Raji (cell line): Measurements from ENCODE around the gene ARHGAP12.

Experiments used
- POLR2A ChIP-seq: IDR thresholded peaks from 2 replicates; pipeline ENCODE4 v1.6.1; 2011; ENCODE audit warnings: low read depth, low read length, control low read depth; ENCODE audit not compliant: insufficient read depth

Gene ARHGAP12

DNA sequence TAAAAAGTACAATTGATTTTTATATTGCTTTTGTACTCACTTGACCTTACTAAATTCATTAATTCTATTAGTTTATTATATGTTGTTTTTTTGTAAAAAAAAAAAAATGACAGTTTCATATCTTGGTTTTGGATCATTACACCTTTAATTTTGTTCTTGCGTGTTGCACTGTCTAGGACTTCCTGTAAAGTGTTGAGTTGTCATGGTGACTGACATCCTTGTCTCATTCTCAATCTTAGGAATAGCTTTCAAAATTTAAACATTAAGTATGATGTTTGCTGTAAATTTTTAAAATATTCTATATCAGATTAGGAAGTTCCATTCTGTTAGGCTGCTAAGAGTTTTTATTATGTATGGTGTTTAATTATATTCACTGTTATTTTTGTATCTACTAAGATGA, 139.1 kb downstream of the ARHGAP12 start:
- TF ChIP-seq POLR2A: no peak

DNA sequence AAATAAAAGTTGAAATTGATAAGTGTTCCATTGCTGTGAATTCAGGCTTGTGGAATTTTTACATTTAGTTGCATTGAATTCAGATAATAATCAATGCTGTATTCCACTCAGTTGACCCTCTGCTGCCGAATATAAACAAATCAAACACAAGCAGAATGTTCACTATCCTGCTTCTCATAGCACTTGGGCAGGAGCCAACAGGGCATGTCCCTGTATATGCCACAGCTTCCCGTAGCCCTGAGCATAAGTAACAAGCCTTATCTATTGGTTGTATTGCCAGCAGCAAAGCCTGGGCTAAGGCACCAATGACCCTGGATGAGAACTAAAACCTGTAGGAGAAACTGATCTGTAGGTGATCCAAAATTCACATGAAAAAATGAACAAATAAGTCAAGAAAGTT, 145.9 kb downstream of the ARHGAP12 start:
- no peak for TF ChIP-seq POLR2A

DNA sequence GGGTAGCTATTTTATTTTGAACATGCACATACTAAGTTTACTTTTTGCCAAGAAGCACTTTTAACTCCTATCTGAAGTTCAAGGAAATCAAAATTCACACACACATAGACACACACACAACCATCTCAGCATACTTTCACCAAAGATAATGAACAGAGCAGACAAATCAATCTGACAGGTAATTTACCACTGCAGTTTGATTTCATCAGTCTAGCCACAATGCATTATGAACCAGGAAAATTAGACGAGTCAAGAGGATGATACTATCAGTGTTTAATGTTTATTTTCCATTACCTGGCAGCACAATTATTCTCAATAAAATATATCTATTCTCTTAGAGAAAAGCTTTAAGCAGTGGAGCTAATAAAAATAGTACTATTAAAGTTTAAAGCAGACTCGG, 147.9 kb downstream of the ARHGAP12 start:
- no peak for TF ChIP-seq POLR2A

DNA sequence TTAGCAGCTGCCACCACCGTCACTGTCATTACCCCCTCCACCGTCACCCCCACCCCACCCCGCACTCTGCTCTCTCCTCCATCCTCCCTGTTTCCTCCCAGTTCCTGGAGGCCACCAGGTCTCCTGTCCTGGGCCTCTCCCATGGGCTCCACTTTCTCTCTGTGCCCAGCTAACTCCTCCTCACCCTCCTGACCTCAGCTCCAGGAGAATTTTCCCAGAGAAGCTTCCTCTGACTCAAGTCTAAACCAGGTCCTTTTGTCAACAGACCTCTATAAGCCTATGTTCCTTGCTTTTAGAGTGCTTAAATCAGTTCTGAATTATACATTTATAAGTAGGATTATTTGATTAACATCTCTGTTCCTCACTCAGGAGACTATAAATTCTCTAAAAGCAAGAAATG, 150.0 kb downstream of the ARHGAP12 start:
- no peak for TF ChIP-seq POLR2A

DNA sequence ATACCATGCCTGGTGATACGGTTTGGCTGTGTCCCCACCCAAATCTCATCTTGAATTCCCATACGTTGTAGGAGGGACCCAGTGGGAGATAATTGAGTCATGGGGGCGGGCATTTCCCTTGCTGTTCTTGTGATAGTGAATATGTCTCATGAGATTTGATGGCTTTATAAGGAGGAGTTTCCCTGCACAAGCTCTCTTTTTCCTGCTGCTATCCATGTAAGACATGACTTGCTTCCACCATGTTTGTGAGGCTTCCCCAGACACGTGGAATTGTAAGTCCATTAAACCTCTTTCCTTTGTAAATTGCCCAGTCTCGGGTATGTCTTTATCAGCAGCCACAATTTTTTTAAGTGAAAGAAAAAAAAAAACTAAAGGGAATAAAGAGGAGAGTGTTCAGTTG, 152.5 kb downstream of the ARHGAP12 start:
- no peak for TF ChIP-seq POLR2A

DNA sequence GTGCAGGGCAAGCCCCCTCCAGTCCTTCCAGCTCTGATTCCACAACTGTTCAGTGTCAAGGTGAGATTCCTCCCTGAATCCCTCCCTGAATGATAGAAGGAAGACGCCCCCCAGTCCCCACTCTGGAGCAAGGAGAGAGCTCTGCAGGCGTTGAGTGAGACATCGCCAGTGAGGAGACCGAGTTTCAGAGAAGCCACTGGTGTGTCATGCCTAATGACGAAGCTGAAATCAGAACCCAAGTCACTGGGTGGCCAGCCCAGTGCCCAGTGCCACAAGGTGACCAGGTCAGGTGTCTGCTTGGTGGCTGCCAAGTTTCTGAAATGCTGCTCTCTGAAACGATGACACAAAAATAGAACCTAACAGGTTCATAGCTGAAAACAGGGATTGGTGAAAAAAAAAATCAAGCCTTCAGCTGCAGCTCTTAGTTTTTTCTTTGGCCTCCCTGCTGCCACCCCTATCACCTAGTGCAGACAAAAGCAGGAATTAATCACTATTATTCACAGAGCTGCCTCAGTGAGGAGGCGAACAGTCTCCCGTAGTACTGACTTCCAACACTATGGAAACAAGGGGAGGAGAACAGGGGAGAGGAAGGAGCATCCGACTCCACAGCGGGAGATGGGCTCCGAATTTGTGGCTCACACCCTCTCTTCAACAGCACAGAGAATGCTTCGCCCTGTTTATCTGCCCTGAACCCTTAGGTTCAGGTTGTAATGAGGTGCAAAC, 153.5 kb downstream of the ARHGAP12 start:
- no peak for TF ChIP-seq POLR2A

DNA sequence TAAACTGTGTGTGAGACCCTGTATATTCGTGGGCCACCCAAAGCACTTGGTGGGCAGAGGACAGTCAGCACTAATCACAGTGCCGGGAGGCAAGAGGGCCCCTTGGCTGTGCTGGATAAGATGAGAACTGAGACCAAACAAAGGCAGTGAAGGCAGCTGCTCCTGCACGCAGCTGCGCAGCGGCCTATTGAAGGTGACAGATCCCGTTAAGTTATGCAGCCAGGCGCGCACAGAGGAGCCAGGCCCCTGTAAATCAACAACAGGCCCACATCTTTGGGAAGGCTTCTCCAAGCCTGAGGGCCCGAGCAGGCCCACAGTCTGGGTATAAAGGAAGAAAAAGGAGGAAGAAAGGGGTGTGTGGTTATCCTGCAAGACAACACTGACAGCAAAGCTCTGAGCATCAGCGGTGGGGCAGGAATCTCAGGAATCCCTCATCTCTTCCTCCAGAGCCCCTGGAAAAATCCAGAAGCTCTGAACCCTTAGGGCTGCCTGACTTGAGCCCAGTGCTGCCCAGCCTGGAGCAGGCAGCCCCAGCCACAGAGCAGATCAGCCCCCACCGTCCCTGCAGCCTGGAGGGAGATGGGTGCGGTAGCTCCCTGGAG, 154.2 kb downstream of the ARHGAP12 start:
- no peak for TF ChIP-seq POLR2A

DNA sequence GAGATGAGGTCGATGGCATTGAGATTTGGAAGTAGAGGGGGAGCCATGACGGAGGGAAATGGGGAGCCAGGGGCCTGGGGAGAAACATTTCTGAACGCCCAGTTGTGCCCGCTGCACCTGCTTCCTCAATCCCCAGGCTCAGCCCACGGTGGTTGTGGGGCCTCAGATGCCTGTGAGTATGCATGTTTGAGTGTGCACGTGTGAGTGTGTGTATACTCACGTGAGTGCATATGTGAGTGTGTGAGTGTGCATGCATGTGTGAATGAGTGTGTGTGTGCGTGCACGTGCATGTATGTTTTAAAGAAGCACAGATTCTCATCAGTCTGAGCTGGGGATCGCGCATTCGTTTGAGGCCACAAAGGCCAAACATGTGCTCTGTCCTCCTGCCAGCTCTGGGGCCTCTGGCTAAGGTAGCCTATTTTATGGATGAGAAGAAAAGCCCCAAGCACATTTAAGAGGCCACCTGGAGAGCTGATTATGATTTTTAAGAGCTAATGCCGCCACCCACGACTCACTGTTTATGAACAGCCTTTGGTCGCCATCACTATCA, 154.8 kb downstream of the ARHGAP12 start:
- TF ChIP-seq POLR2A: no peak

DNA sequence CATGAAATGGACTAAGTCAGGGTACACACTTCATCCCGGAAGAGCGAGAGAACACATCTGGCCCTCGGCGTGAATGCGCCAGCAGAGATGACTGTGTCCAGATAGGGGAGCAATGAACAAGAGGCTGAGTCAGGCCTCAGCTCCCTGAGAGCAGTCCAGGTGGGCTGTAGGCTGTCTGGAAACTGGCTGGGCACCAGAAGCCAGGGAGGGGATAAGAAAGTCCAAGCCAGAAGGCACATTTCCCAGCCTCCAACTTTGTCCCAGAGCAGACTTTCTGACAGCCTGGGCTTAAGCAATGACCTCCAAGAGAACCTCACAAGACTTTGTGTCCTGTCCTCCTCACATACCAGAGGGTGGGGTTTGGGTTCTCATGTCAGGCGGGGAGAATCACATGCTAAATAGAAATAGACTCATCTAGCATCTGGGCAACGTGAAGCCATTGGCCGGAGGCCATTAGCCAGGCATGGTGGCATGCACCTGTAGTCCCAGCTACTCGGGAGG, 157.2 kb downstream of the ARHGAP12 start:
- no peak for TF ChIP-seq POLR2A

DNA sequence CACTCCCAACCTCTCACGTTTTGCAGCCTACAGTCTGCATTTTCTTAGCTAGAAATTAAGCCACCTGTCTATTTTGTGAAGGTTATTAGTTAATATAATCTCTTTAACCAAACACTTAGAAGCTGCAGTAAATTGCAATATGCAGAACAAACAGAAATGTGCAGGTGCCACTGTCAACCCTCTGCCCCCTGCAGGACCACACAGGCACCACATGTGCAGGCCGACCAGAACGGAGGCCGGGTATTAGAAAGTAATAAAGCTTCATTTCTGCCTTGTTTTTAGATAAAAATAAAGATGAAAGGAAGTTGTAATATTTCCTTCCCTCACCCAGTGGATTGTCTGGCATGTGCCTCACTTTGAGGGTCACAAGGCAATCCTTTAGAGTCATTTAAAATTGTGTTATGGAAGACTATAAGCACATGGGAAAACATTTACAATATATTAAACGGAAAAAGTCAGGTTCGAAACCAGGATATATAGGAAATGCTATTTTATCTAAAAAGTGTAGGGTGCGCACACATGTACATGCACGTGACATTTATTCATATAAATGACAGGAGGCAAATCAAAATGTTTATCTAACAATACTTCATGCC, 158.2 kb downstream of the ARHGAP12 start:
- no peak for TF ChIP-seq POLR2A

DNA sequence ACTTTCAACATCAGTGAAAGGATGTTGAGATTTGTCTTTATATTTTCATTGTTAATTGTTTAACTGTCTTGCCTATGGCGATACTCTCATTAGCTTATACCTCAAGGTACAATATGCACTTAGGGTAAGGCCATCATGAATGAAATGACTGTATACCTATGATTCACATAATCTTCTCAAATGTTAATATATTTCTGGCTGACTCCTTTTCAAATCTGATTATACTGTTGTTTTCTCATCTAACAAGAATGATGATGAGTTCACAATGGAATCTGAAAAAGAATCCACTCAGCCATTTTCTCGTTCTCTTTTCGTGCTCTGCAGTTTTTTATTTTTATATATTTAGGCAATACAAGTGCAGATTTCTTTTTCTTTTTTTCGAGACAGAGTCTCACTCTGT, 159.1 kb downstream of the ARHGAP12 start:
- TF ChIP-seq POLR2A: no peak

DNA sequence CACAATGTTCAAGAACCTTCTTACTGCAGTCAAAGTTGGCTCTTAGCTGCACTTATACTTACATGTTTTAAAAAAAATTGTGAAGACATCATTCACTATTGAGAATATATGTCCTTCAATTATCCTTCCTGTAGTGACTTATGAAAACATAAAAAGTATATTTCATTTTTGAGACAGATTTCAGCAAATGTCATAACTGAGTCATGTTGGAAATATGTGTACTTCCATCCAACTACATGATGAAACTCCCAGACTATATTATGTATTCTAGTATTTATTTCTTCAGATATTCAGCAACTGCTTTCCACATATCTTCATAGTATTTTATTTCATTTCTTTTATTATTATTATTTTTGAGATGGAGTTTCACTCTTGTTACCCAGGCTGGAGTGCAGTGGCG, 160.2 kb downstream of the ARHGAP12 start:
- TF ChIP-seq POLR2A: no peak

DNA sequence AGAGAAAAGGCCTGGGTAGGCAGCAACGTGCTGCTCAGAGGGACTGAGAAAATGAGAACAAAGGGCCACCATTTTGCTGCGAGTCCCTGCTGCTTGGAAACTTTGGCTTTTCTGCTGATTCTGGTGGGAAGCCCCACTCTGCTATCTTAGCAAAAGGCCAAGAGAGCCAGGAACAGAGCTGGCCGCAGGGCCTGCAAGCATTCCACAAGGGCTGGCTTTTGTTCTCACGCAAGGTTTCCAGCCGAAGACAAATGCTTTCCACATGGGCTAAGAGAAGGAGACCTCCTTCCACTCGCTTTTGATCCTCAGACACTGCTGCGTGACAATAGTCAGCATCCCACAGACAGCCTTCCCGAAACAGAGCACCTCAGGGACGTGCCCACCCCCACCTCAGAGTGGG, 163.1 kb downstream of the ARHGAP12 start:
- no peak for TF ChIP-seq POLR2A

DNA sequence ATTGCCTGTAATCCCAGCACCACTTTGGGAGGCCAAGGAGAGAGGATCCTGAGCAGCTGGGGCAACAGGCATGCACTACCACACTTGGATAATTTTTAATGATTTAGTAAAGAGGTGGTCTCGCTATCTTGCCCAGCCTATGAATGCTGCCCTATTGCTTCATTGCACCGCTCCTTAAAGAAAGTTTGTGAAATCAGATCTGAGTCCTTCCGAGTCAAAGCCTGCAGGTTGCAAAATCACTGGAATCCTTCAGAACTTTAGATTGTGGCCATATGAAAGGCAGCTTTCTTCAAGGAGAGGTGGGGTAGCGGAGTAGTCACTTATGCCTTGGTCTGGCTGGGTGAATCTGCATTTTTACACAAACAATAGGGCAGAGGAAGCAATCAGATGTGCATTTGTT, 166.3 kb downstream of the ARHGAP12 start:
- no peak for TF ChIP-seq POLR2A

DNA sequence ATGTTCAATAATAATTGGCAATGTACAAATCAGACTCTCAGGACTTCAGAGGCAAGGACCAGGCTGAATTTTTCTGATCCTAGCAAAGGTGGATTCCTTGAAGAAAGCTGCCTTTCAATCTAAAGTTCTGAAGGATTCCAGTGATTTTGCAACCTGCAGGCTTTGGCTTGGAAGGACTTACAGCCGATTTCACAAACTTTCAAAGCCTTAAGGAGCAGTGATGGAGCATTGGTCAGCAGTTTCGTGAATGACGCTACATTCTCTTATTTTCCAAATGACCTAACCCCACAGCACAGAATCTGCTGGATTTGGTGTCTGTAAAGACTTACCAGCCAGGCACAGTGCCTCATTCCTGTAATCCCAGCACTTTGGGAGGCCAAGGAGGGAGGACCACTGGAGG, 167.5 kb downstream of the ARHGAP12 start:
- no peak for TF ChIP-seq POLR2A

DNA sequence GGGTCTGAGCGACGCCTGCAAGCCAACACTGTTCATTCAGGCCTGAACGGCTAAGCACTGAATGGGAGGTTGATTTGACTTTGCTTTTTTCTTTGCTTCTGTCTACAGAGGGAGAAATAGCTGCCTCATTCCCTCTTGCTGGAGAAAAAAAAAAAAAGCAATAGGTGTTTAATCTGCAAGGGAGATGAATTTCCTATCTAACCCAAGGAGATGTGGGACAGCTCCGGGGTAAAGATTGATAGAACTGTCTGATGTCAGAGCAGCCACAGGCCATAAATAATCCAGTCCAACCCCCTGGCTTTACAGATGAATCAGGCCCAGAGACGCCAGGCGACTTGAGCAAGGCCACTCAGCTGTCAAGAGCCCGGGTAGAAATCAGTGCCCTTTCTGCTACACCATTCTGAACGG, 168.0 kb downstream of the ARHGAP12 start:
- TF ChIP-seq POLR2A: no peak
